Neural progenitor cell (in vitro differentiated cells): Measurements from ENCODE around the gene LDOC1.

Source experiments
- EZH2 ChIP-seq: fragments of 200-600 bp; sonication (generic); IDR thresholded peaks from 2 replicates; pipeline ENCODE4 v1.6.1; 2017; ENCODE audit warnings: antibody characterized with exemption, mild to moderate bottlenecking, moderate library complexity
- EZH2phosphoT487 ChIP-seq: fragments of 200-600 bp; sonication (generic); IDR thresholded peaks from 2 replicates; pipeline ENCODE4 v1.6.1; 2017; ENCODE audit warnings: antibody characterized with exemption
- TF ChIP-seq, protein P1 (sequence below): fragments of 200-600 bp; sonication (generic); IDR thresholded peaks from 2 replicates; pipeline ENCODE4 v1.5.1; 2017; ENCODE audit warnings: antibody characterized with exemption, mild to moderate bottlenecking

GRCh38 chrX:141201962-141202361 is 25.0 kb upstream of the LDOC1 start:
- TF ChIP-seq, protein P1, sequence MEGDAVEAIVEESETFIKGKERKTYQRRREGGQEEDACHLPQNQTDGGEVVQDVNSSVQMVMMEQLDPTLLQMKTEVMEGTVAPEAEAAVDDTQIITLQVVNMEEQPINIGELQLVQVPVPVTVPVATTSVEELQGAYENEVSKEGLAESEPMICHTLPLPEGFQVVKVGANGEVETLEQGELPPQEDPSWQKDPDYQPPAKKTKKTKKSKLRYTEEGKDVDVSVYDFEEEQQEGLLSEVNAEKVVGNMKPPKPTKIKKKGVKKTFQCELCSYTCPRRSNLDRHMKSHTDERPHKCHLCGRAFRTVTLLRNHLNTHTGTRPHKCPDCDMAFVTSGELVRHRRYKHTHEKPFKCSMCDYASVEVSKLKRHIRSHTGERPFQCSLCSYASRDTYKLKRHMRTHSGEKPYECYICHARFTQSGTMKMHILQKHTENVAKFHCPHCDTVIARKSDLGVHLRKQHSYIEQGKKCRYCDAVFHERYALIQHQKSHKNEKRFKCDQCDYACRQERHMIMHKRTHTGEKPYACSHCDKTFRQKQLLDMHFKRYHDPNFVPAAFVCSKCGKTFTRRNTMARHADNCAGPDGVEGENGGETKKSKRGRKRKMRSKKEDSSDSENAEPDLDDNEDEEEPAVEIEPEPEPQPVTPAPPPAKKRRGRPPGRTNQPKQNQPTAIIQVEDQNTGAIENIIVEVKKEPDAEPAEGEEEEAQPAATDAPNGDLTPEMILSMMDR: no peak
- TF ChIP-seq EZH2 (no peak), EZH2phosphoT487 (no peak)
